H1 (cell line): Measurements from ENCODE around the gene SBF1. TPM values are rescaled to one million over a fixed set of nuclear protein-coding genes. Genes with fewer than 3 reads are reported as not detected.
A peak's percentile ranks its signal among the peaks of the same experiment; 100 is the strongest.

ENCODE experiments used
- CTCF ChIA-PET: fragments of 300-600 bp; sonication (Branson Sonifier 250); formaldehyde crosslinking; loops from one replicate; lab custom pipeline; 2021; ENCODE audit not compliant: partially characterized antibody; lab: Charles Lee
- POLR2A ChIA-PET: fragments of 300-600 bp; sonication (Branson Sonifier 250); formaldehyde crosslinking; loops from one replicate; lab custom pipeline; 2021; ENCODE audit warnings: inconsistent platforms; ENCODE audit not compliant: partially characterized antibody; lab: Charles Lee
- DNase-seq, 2 experiments: peaks; one replicate each; pipeline versions ENCODE4 v3.0.0 to v3.0.0-alpha.2; 2010 to 2022; ENCODE audit warnings: low spot score in 2 of 2, low read depth in 1 of 2, mixed read lengths in 1 of 2
- FAIRE-seq: peaks from 2 replicates; lab custom pipeline; 2011; peaks lifted over from hg19 to GRCh38; lab: Jason Lieb, UNC
- H2AFZ ChIP-seq: 2 replicates; pipeline ENCODE4 v1.8.1; 2012; ENCODE audit warnings: low read length, inconsistent platforms
- H2AK5ac ChIP-seq: 2 replicates; pipeline ENCODE4 v1.6.1; 2013; ENCODE audit warnings: low read depth, low read length
- H2BK120ac ChIP-seq: replicated peaks from 2 replicates; pipeline ENCODE3; 2013; ENCODE audit warnings: low read depth, low read length, inconsistent platforms
- H2BK12ac ChIP-seq: 2 replicates; pipeline ENCODE4 v1.6.1; 2013; ENCODE audit warnings: low read depth, low read length
- H2BK15ac ChIP-seq: 2 replicates; pipeline ENCODE4 v1.6.1; 2013; ENCODE audit warnings: low read length
- H2BK20ac ChIP-seq: 2 replicates; pipeline ENCODE4 v1.6.1; 2013; ENCODE audit warnings: low read length
- H2BK5ac ChIP-seq: 2 replicates; pipeline ENCODE4 v1.6.1; 2013; ENCODE audit warnings: low read depth, low read length
- H3K14ac ChIP-seq: 2 replicates; pipeline ENCODE4 v1.6.1; 2013; ENCODE audit warnings: inconsistent platforms; ENCODE audit not compliant: insufficient read length
- H3K18ac ChIP-seq: 2 replicates; pipeline ENCODE4 v1.6.1; 2013; ENCODE audit warnings: low read length; ENCODE audit errors: extremely low read depth
- H3K23ac ChIP-seq: 2 replicates; pipeline ENCODE4 v1.6.1; 2013; ENCODE audit warnings: inconsistent platforms; ENCODE audit not compliant: insufficient read length
- H3K23me2 ChIP-seq: 2 replicates; pipeline ENCODE4 v1.6.1; 2013; ENCODE audit warnings: low read depth, low read length
- H3K27ac ChIP-seq: 2 replicates; pipeline ENCODE4 v1.6.1; 2011; ENCODE audit warnings: low read depth, low read length, inconsistent platforms
- H3K27me3 ChIP-seq, 4 experiments: replicated peaks in 1 of 4; 1 replicate in 1 of 4; 2 replicates in 3 of 4; pipeline versions ENCODE4 v1.6.1 to v1.8.1; 2011 to 2013; ENCODE audit warnings: low read length in 3 of 4, mild to moderate bottlenecking in 3 of 4, inconsistent platforms in 2 of 4, mixed read lengths in 2 of 4, moderate library complexity in 1 of 4; ENCODE audit not compliant: control insufficient read depth in 3 of 4, insufficient read depth in 3 of 4; ENCODE audit errors: extremely low read depth in 1 of 4
- H3K36me3 ChIP-seq, 4 experiments: 2 replicates each; pipeline versions ENCODE4 v1.6.1 to v1.8.1; 2011 to 2013; ENCODE audit warnings: mild to moderate bottlenecking in 4 of 4, low read length in 3 of 4, moderate library complexity in 2 of 4, control low read depth in 1 of 4, inconsistent platforms in 1 of 4; ENCODE audit not compliant: insufficient read depth in 4 of 4, control insufficient read depth in 2 of 4
- H3K4ac ChIP-seq: replicated peaks from 2 replicates; pipeline ENCODE3; 2013; ENCODE audit warnings: low read length, low read depth, mixed read lengths, inconsistent platforms; ENCODE audit not compliant: insufficient read length
- H3K4me1 ChIP-seq, 4 experiments: replicated peaks in 1 of 4; 1 replicate in 1 of 4; 2 replicates in 3 of 4; pipeline versions ENCODE4 v1.6.1 to v1.8.1; 2011 to 2013; ENCODE audit warnings: low read length in 3 of 4, inconsistent platforms in 2 of 4, mixed read lengths in 1 of 4; ENCODE audit not compliant: insufficient read depth in 4 of 4, control insufficient read depth in 3 of 4
- H3K4me2 ChIP-seq, 2 experiments: 2 replicates each; pipeline versions ENCODE4 v1.6.1 to v1.8.1; 2011 to 2013; ENCODE audit warnings: low read depth in 2 of 2, low read length in 2 of 2, control low read depth in 1 of 2, inconsistent platforms in 1 of 2, mild to moderate bottlenecking in 1 of 2; ENCODE audit not compliant: insufficient read depth in 1 of 2
- H3K4me3 ChIP-seq, 4 experiments: fragments of 200-600, 300-600 bp in 1 of 4; sonication (generic), shearing (Covaris generic), sonication (Bioruptor Twin) in 1 of 4; 2 replicates each; pipeline versions ENCODE4 v1.5.1 to v1.8.1; 2011 to 2016; ENCODE audit warnings: low read length in 4 of 4, low read depth in 3 of 4, control low read depth in 2 of 4, inconsistent platforms in 2 of 4, mild to moderate bottlenecking in 2 of 4, mixed read lengths in 1 of 4, moderate library complexity in 1 of 4; ENCODE audit not compliant: insufficient read depth in 2 of 4; ENCODE audit errors: extremely low read depth in 1 of 4
- H3K56ac ChIP-seq: replicated peaks from 2 replicates; pipeline ENCODE3; 2013; ENCODE audit warnings: low read depth, mild to moderate bottlenecking, mixed read lengths, low read length, inconsistent platforms; ENCODE audit not compliant: insufficient read length
- H3K79me1 ChIP-seq: 2 replicates; pipeline ENCODE4 v1.6.1; 2013; ENCODE audit warnings: low read depth, low read length, control low read depth
- H3K79me2 ChIP-seq, 2 experiments: 2 replicates each; pipeline versions ENCODE4 v1.6.1 to v1.8.1; 2012 to 2013; ENCODE audit warnings: low read length in 2 of 2, mild to moderate bottlenecking in 2 of 2, inconsistent platforms in 1 of 2; ENCODE audit not compliant: insufficient read depth in 2 of 2, control insufficient read depth in 1 of 2
- H3K9ac ChIP-seq, 4 experiments: replicated peaks in 1 of 4; 1 replicate in 1 of 4; 2 replicates in 3 of 4; pipeline versions ENCODE4 v1.6.1 to v1.8.1; 2011 to 2013; ENCODE audit warnings: low read depth in 3 of 4, low read length in 3 of 4, control low read depth in 2 of 4, mild to moderate bottlenecking in 2 of 4, moderate library complexity in 2 of 4, inconsistent platforms in 1 of 4; ENCODE audit errors: extremely low read depth in 1 of 4
- H3K9me3 ChIP-seq, 2 experiments: 2 replicates each; pipeline versions ENCODE4 v1.6.1 to v1.8.1; 2012 to 2013; ENCODE audit warnings: mild to moderate bottlenecking in 2 of 2, moderate library complexity in 2 of 2, control low read depth in 1 of 2, inconsistent platforms in 1 of 2, low read depth in 1 of 2, low read length in 1 of 2, mixed read lengths in 1 of 2; ENCODE audit not compliant: insufficient read depth in 2 of 2
- H4K20me1 ChIP-seq, 2 experiments: replicated peaks in 1 of 2; 2 replicates each; pipeline versions ENCODE3 to v1.8.1; 2011 to 2013; ENCODE audit warnings: inconsistent platforms in 2 of 2, low read length in 2 of 2, mild to moderate bottlenecking in 1 of 2; ENCODE audit not compliant: insufficient read depth in 2 of 2, control insufficient read depth in 1 of 2
- H4K5ac ChIP-seq: 2 replicates; pipeline ENCODE4 v1.6.1; 2013; ENCODE audit warnings: low read length, low read depth, mixed read lengths, inconsistent platforms; ENCODE audit not compliant: insufficient read length
- H4K8ac ChIP-seq: 2 replicates; pipeline ENCODE4 v1.8.0; 2013; ENCODE audit warnings: mild to moderate bottlenecking, moderate library complexity, low read length, inconsistent platforms; ENCODE audit not compliant: insufficient read depth; ENCODE audit errors: extremely low read depth
- H4K91ac ChIP-seq: replicated peaks from 2 replicates; pipeline ENCODE3; 2013; ENCODE audit warnings: low read length, mixed read lengths, inconsistent platforms; ENCODE audit not compliant: insufficient read length
- ASH2L ChIP-seq: fragments of 200-600, 300-600 bp; sonication (generic); IDR thresholded peaks from one replicate; pipeline ENCODE4 v1.7.1; 2017; ENCODE audit warnings: low read length
- CBX8 ChIP-seq: fragments of 300-800, 300-1000 bp; sonication (generic); IDR thresholded peaks from 2 replicates; pipeline ENCODE4 v1.7.1; 2016; ENCODE audit warnings: low read depth, low read length, borderline replicate concordance
- CREB1 ChIP-seq: IDR thresholded peaks from 2 replicates; pipeline ENCODE4 v1.6.1; 2012; ENCODE audit warnings: inconsistent platforms
- GTF2F1 ChIP-seq: IDR thresholded peaks from 2 replicates; pipeline ENCODE4 v1.6.1; 2012; ENCODE audit warnings: low read depth, low read length, improper control_type of control experiment, borderline replicate concordance
- JUND ChIP-seq: IDR thresholded peaks from 2 replicates; pipeline ENCODE4 v1.6.1; 2011; ENCODE audit warnings: mild to moderate bottlenecking, improper control_type of control experiment, low read length
- MAFK ChIP-seq: IDR thresholded peaks from 2 replicates; pipeline ENCODE4 v1.6.1; 2012; ENCODE audit warnings: low read depth, mild to moderate bottlenecking, improper control_type of control experiment, low read length
- NRF1 ChIP-seq: IDR thresholded peaks from 2 replicates; pipeline ENCODE4 v1.6.1; 2011; ENCODE audit warnings: mild to moderate bottlenecking, low read depth, low read length, improper control_type of control experiment
- POLR2A ChIP-seq, 2 experiments: IDR thresholded peaks; 1 replicate in 1 of 2; 2 replicates in 1 of 2; pipeline ENCODE4 v1.6.1; 2011; ENCODE audit warnings: low read depth in 2 of 2, low read length in 2 of 2, mild to moderate bottlenecking in 2 of 2; ENCODE audit errors: control extremely low read depth in 1 of 2
- SUZ12 ChIP-seq: fragments of 200-600 bp; sonication (generic); IDR thresholded peaks from 2 replicates; pipeline ENCODE4 v1.6.1; 2012; ENCODE audit warnings: mild to moderate bottlenecking, inconsistent platforms, low read length, moderate library complexity, mixed read lengths
- TEAD4 ChIP-seq: IDR thresholded peaks from 2 replicates; pipeline ENCODE4 v1.6.1; 2012; ENCODE audit warnings: low read depth, low read length, inconsistent platforms, mixed read lengths
- ZNF274 ChIP-seq: IDR thresholded peaks from 2 replicates; pipeline ENCODE4 v1.7.0; 2012; ENCODE audit warnings: low read length, borderline replicate concordance; ENCODE audit errors: extremely low read depth
- WGBS, 2 experiments: shearing (Covaris generic) in 1 of 2; methylation state at CpG; one replicate each; pipeline versions ENCODE4 v1.1.6 to v1.1.7; 2013 to 2015; ENCODE audit warnings: low lambda C conversion rate in 2 of 2, mixed read lengths in 2 of 2, inconsistent platforms in 1 of 2, low coverage in 1 of 2, missing lambda C conversion rate in 1 of 2; ENCODE audit not compliant: insufficient replicate concordance in 2 of 2, insufficient coverage in 1 of 2, insufficient read length in 1 of 2; ENCODE audit errors: extremely low coverage in 1 of 2, missing lambda C conversion rate in 1 of 2; 5-methylcytosine and 5-hydroxymethylcytosine counted together
- polyA plus RNA-seq, 7 experiments: library from polyadenylated mRNA; depleted of rRNA in 3 of 7; stranded (reverse) in 5 of 7; unstranded in 2 of 7; fragments of >200 nt in 5 of 7; fragments of 200-250 nt in 2 of 7; gene quantifications; 1 replicate in 5 of 7; 2 replicates in 1 of 7; 4 replicates in 1 of 7; pipeline versions ENCODE4 v1.2.1 to v1.2.3, GENCODE V29; 2011 to 2013; ENCODE audit warnings: missing spikeins in 2 of 7, mixed read lengths in 2 of 7
- total RNA-seq: library from RNA; stranded (reverse); fragmentation: NEBNext Ultra II Directional; extraction: Animal tissue kit (Norgen Biotek cat#: 25700); gene quantifications from 2 replicates; pipeline ENCODE4 v1.2.1, GENCODE V29; 2021
- TF ChIP-seq, protein P1 (sequence below): IDR thresholded peaks from 2 replicates; pipeline ENCODE4 v1.6.1; 2011; ENCODE audit warnings: low read length, improper control_type of control experiment

SBF1 gene
- total and polyA plus RNA-seq, 2 of the 8 experiments (the other 6 are each of a cell fraction or from before 2014, with no cell fraction given): 29.1 to 71.5 TPM

- Histone ChIP-seq H3K36me3 (0 out of 8 replicates have a peak, but pooled peaks cover 0 to 2% (median 0%) of the 10 kb centered on the region in 4 experiments), H2BK120ac (no peak within 1 kb of the TSS), H2BK12ac (peak within 1 kb of the TSS; percentile 81; the same call in 1 of the 2 replicates), H3K18ac (peak within 1 kb of the TSS; percentile 60), H3K4me2 (peak within 1 kb of the TSS; percentile 44 to 74), H2BK15ac (no peak within 1 kb of the TSS), H2BK20ac (peak within 1 kb of the TSS; percentile 34; the same call in 1 of the 2 replicates), H4K91ac (peak within 1 kb of the TSS; percentile 74), H2AFZ (no peak within 1 kb of the TSS), H4K5ac (peak within 1 kb of the TSS; percentile 53), H4K20me1 (peaks cover 0 to 3% of the 10 kb centered on the region in 2 experiments), H2BK5ac (peak within 1 kb of the TSS; percentile 44; the same call in 1 of the 2 replicates), H3K79me1 (no peaks in the 10 kb centered on the region), H3K4me3 (peak within 1 kb of the TSS; percentile 50 to 74 (median 58)), H3K79me2 (no peaks in the 10 kb centered on the region), H3K9me3 (no peaks in the 10 kb centered on the region), H3K4me1 (peaks cover 0 to 5% (median 0%) of the 10 kb centered on the region in 4 experiments; a peak in 3 of 7 replicates), H2AK5ac (no peak within 1 kb of the TSS), H3K23ac (no peak within 1 kb of the TSS), H3K27ac (no peak within 1 kb of the TSS), H3K14ac (no peak within 1 kb of the TSS), H3K4ac (peak within 1 kb of the TSS; percentile 53), H4K8ac (peak within 1 kb of the TSS; percentile 80), H3K9ac (peak within 1 kb of the TSS; percentile 44 to 72 (median 60); a peak in 6 of 7 replicates), H3K23me2 (peaks cover 4% of the 10 kb centered on the region; the same call in 1 of the 2 replicates), H3K27me3 (peaks cover 1 to 22% (median 13%) of the 10 kb centered on the region in 4 experiments; a peak in 6 of 7 replicates), H3K56ac (peak within 1 kb of the TSS; percentile 30)
- CTCF ChIA-PET: interaction anchor here (1.0 to 1.3 kb wide), 2 partner anchors 16 to 214 kb away, joined by 3 to 5 read pairs; no protein-coding TSS in a partner anchor
- WGBS, 2 experiments: 0% methylated on average over 2 of the region's 70 CpGs; no CpG with 5 or more reads in 1 of the 2 experiments
- no peak for FAIRE-seq
- peak in 1 of 2 experiments; percentile 89 for DNase-seq
- POLR2A ChIA-PET: interaction anchor here (0.7 to 2.1 kb wide), 8 partner anchors 8 to 44 kb away, joined by 3 to 16 read pairs (median 3); partner anchors contain the start of gene SCO2
- no peak; a peak in 1 of 3 replicates for TF ChIP-seq POLR2A (IDR thresholded peaks at IDR 0.05; ENCODE audit: control extremely low read depth in 1 of 2, low read depth in 2 of 2, low read length in 2 of 2)
- no peak for TF ChIP-seq ASH2L
- TF ChIP-seq, protein P1, sequence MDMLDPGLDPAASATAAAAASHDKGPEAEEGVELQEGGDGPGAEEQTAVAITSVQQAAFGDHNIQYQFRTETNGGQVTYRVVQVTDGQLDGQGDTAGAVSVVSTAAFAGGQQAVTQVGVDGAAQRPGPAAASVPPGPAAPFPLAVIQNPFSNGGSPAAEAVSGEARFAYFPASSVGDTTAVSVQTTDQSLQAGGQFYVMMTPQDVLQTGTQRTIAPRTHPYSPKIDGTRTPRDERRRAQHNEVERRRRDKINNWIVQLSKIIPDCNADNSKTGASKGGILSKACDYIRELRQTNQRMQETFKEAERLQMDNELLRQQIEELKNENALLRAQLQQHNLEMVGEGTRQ: no peak
- no peak for TF ChIP-seq SUZ12
- no peak for TF ChIP-seq CREB1
- no peak for TF ChIP-seq TEAD4
- no peak for TF ChIP-seq ZNF274
- no peak for TF ChIP-seq MAFK
- TF ChIP-seq CBX8: no peak
- no peak for TF ChIP-seq NRF1
- TF ChIP-seq GTF2F1: no peak
- no peak for TF ChIP-seq JUND
Observed at GRCh38 chr22:50481440-50482106, 6.7 kb upstream of the SBF1 start, which contains the start of gene ADM2. Gene ADM2, plus strand, starts transcription at chr22:50481543. Its CDS starts 305 bp downstream, at chr22:50481848.
